WERI-Rb-1 (cell line): Measurements from ENCODE around the gene LMNTD2.

Source experiments
- DNase-seq: peaks from one replicate; pipeline ENCODE4 v3.0.0-alpha.2; 2020
- H3K27ac ChIP-seq: fragments of 250-450 bp; sonication (Bioruptor Pico); 2 replicates; pipeline ENCODE4 v1.5.1; 2020; ENCODE audit warnings: mild to moderate bottlenecking, moderate library complexity
- H3K27me3 ChIP-seq: fragments of 250-450 bp; sonication (Bioruptor Pico); 2 replicates; pipeline ENCODE4 v1.5.1; 2021; ENCODE audit warnings: mild to moderate bottlenecking, low read depth, moderate library complexity; ENCODE audit not compliant: insufficient read depth, severe bottlenecking
- H3K36me3 ChIP-seq: fragments of 250-450 bp; sonication (Bioruptor Pico); 2 replicates; pipeline ENCODE4 v1.5.1; 2020; ENCODE audit warnings: mild to moderate bottlenecking, moderate library complexity
- H3K4me3 ChIP-seq: 2 replicates; pipeline ENCODE4 v1.5.1; 2011; ENCODE audit warnings: low read depth, mild to moderate bottlenecking, control low read depth, low read length
- H3K9me3 ChIP-seq: fragments of 250-450 bp; sonication (Bioruptor Pico); 2 replicates; pipeline ENCODE4 v1.5.1; 2021; ENCODE audit warnings: mild to moderate bottlenecking, moderate library complexity; ENCODE audit not compliant: severe bottlenecking
- TF ChIP-seq, protein P1 (sequence below): IDR thresholded peaks from 2 replicates; pipeline ENCODE4 v1.5.1; 2011; ENCODE audit warnings: low read depth, mild to moderate bottlenecking, control low read depth, inconsistent platforms, low read length

The LMNTD2 gene

GRCh38 chr11:573146-573759 lies 12.7 kb upstream of the LMNTD2 start:
- TF ChIP-seq, protein P1, sequence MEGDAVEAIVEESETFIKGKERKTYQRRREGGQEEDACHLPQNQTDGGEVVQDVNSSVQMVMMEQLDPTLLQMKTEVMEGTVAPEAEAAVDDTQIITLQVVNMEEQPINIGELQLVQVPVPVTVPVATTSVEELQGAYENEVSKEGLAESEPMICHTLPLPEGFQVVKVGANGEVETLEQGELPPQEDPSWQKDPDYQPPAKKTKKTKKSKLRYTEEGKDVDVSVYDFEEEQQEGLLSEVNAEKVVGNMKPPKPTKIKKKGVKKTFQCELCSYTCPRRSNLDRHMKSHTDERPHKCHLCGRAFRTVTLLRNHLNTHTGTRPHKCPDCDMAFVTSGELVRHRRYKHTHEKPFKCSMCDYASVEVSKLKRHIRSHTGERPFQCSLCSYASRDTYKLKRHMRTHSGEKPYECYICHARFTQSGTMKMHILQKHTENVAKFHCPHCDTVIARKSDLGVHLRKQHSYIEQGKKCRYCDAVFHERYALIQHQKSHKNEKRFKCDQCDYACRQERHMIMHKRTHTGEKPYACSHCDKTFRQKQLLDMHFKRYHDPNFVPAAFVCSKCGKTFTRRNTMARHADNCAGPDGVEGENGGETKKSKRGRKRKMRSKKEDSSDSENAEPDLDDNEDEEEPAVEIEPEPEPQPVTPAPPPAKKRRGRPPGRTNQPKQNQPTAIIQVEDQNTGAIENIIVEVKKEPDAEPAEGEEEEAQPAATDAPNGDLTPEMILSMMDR, result no peak

DNA sequence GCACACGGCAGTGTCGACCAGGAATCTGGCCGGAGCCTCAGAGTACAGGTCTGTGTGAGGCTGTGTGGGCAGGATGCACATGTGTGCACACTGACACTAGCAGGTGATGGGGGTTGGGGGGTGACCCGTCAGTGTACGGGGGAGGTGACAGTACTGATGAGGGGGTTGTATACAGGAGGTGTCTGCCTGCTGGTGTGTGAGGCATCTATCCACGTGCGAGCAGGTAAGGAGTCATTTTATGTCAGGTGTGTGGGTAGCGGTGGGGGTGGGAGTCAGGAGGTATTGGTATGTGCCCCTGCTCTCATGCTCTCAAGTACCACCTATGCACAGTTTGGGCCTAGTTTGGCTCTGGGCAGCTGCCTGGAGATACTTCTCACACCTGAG lies 11.3 kb upstream of the LMNTD2 start:
- H3K9me3 ChIP-seq, result no peaks in the 10 kb centered on the region
- no peaks in the 10 kb centered on the region; the same call in 1 of the 2 replicates for H3K36me3 ChIP-seq
- no peak for DNase-seq
- H3K4me3 ChIP-seq, result no peak overlapping the region
- no peak overlapping the region for H3K27ac ChIP-seq
- TF ChIP-seq, protein P1, result no peak
- H3K27me3 ChIP-seq, result no peaks in the 10 kb centered on the region

More at GRCh38 chr11:573146-573759, 12.7 kb upstream of the LMNTD2 start:
- no peak for DNase-seq
- Histone ChIP-seq H3K27me3 (no peaks in the 10 kb centered on the region), H3K4me3 (no peak overlapping the region), H3K27ac (no peak overlapping the region), H3K9me3 (no peaks in the 10 kb centered on the region), H3K36me3 (peaks cover 15% of the 10 kb centered on the region)

GRCh38 chr11:569158-569885 lies 8.8 kb upstream of the LMNTD2 start:
- Histone ChIP-seq H3K27ac (peak overlapping the region; percentile 81), H3K36me3 (no peaks in the 10 kb centered on the region; the same call in 1 of the 2 replicates), H3K27me3 (no peaks in the 10 kb centered on the region), H3K9me3 (no peaks in the 10 kb centered on the region), H3K4me3 (peak overlapping the region; percentile 53)
- TF ChIP-seq, protein P1, result no peak
- no peak for DNase-seq

- Histone ChIP-seq H3K36me3 (no peaks in the 10 kb centered on the region; the same call in 1 of the 2 replicates), H3K4me3 (peak overlapping the region; percentile 71), H3K27me3 (no peaks in the 10 kb centered on the region), H3K9me3 (no peaks in the 10 kb centered on the region), H3K27ac (peak overlapping the region; percentile 81)
- TF ChIP-seq, protein P1, result no peak
- DNase-seq, result peak; percentile 95
These were observed 8.0 kb upstream of the LMNTD2 start for GRCh38 chr11:568306-569157.

GRCh38 chr11:567629-568292 lies 7.2 kb upstream of the LMNTD2 start:
- Histone ChIP-seq H3K27ac (peak overlapping the region; percentile 45), H3K27me3 (no peaks in the 10 kb centered on the region), H3K9me3 (no peaks in the 10 kb centered on the region), H3K36me3 (peaks cover 4% of the 10 kb centered on the region; the same call in 1 of the 2 replicates), H3K4me3 (peak overlapping the region; percentile 71)
- no peak for DNase-seq
- TF ChIP-seq, protein P1, result no peak
